Stomach (tissue), 4 donors: ENCODE results near the gene TSC22D1.

Experiments
- EP300 ChIP-seq: sonication (generic); formaldehyde crosslinking; IDR thresholded peaks from one replicate; pipeline ENCODE4 v1.6.1; 2017; ENCODE audit warnings: antibody characterized with exemption
- POLR2A ChIP-seq, 4 donors: fragments of 450-650 bp; IDR thresholded peaks; one replicate each; pipeline ENCODE4 v1.6.1; 2016; ENCODE audit warnings: antibody characterized with exemption in 4 of 4, control low read depth in 2 of 4, mild to moderate bottlenecking in 1 of 4, moderate library complexity in 1 of 4
- TF ChIP-seq, protein P1 (sequence below), 7 experiments: fragments of 450-650 bp in 4 of 7; fragments of 200-600 bp in 3 of 7; sonication (generic) in 3 of 7; IDR thresholded peaks; one replicate each; pipeline ENCODE4 v1.5.1; 2016 to 2019; ENCODE audit warnings: antibody characterized with exemption in 7 of 7, control low read depth in 2 of 7, mild to moderate bottlenecking in 1 of 7

DNA sequence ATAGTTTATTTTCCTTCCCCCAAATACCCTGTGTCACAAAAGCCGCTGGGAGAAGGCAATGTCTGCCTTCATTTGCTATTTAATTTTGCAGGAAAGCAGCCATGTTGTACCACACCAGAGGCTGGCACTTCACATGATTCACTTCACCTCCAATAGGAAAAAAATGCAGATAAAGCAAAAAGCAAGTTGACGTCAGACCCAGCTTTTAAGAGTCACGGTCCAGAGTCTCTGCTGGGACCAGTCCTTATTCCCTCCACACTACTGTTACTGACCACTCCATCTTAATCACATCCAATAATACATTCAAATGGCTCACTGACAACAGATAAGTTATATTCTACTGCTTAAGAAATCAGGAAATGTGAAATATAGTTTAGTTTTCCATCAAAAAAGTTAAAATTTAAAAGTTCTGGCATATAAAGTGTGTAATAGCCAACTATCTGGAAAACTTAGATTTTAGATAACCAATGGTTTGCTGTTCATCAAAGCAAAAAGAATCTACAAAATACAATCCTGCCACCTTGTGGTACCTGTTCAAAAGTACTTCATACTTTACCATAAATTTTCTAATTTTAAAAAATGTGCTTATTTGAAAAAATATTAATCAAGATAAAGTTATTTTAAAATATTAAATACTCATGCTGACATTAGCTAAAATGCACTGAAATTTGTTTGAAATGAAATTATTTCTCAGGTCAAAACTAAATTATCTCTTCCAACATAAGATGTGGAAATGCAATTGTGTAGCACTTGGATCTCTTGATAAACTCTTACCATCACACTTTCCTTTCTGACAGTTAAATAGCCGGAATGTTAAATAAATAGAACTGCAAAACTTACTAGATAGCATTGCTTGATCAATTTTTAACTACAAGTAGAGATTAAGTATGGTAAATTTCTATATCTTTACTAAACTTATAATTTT is 105.2 kb downstream of the TSC22D1 start:
- TF ChIP-seq POLR2A (IDR thresholded peaks at IDR 0.05), result no peak
- TF ChIP-seq, protein P1, sequence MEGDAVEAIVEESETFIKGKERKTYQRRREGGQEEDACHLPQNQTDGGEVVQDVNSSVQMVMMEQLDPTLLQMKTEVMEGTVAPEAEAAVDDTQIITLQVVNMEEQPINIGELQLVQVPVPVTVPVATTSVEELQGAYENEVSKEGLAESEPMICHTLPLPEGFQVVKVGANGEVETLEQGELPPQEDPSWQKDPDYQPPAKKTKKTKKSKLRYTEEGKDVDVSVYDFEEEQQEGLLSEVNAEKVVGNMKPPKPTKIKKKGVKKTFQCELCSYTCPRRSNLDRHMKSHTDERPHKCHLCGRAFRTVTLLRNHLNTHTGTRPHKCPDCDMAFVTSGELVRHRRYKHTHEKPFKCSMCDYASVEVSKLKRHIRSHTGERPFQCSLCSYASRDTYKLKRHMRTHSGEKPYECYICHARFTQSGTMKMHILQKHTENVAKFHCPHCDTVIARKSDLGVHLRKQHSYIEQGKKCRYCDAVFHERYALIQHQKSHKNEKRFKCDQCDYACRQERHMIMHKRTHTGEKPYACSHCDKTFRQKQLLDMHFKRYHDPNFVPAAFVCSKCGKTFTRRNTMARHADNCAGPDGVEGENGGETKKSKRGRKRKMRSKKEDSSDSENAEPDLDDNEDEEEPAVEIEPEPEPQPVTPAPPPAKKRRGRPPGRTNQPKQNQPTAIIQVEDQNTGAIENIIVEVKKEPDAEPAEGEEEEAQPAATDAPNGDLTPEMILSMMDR (IDR thresholded peaks at IDR 0.05), result peak in 4 of 7 experiments; percentile 16 to 53 (median 40)
- no peak for TF ChIP-seq EP300
